Neural cell (in vitro differentiated cells): ENCODE results near the gene CETP. TPM values are rescaled to one million over a fixed set of nuclear protein-coding genes. Genes with fewer than 3 reads are reported as not detected.

Experiments
- H2AFZ ChIP-seq: fragments of 200-600, 300-800 bp; sonication (generic), shearing (Covaris generic); 2 replicates; pipeline ENCODE4 v1.6.0; 2014; ENCODE audit warnings: low read depth, mild to moderate bottlenecking, antibody characterized with exemption, low read length, moderate library complexity
- H3F3A ChIP-seq: fragments of 200-600 bp; shearing (Covaris generic); 2 replicates; pipeline ENCODE4 v1.6.1; 2016; ENCODE audit warnings: mild to moderate bottlenecking, moderate library complexity, mixed read lengths, antibody characterized with exemption, low read length; ENCODE audit not compliant: insufficient read depth, poor library complexity, severe bottlenecking
- H3K27ac ChIP-seq: fragments of 200-600, 300-800 bp; sonication (generic), shearing (Covaris generic); 2 replicates; pipeline ENCODE4 v1.5.1; 2014; ENCODE audit warnings: mild to moderate bottlenecking, low read length, moderate library complexity
- H3K27me3 ChIP-seq: fragments of 300-800, 200-600 bp; sonication (generic), shearing (Covaris generic); 2 replicates; pipeline ENCODE4 v1.6.0; 2014; ENCODE audit warnings: mild to moderate bottlenecking, low read depth, low read length, moderate library complexity; ENCODE audit not compliant: insufficient read depth
- H3K36me3 ChIP-seq: fragments of 300-800, 200-600 bp; sonication (generic), shearing (Covaris generic); 2 replicates; pipeline ENCODE4 v1.5.1; 2014; ENCODE audit warnings: mild to moderate bottlenecking, antibody characterized with exemption, low read length, moderate library complexity; ENCODE audit not compliant: insufficient read depth
- H3K4me2 ChIP-seq: fragments of 300-800, 200-600 bp; sonication (generic), shearing (Covaris generic); 2 replicates; pipeline ENCODE4 v1.6.0; 2014; ENCODE audit warnings: mild to moderate bottlenecking, low read length
- H3K4me3 ChIP-seq: fragments of 300-800, 200-600 bp; sonication (generic), shearing (Covaris generic); 2 replicates; pipeline ENCODE4 v1.5.1; 2014; ENCODE audit warnings: mild to moderate bottlenecking, low read length, moderate library complexity
- H3K79me2 ChIP-seq: fragments of 200-600 bp; shearing (Covaris generic); replicated peaks from 2 replicates; pipeline ENCODE4 v1.6.0; 2014; ENCODE audit warnings: mild to moderate bottlenecking, low read length, moderate library complexity; ENCODE audit not compliant: insufficient read depth
- H3K9ac ChIP-seq: fragments of 300-800, 200-600 bp; sonication (generic), shearing (Covaris generic); 2 replicates; pipeline ENCODE4 v1.6.1; 2016; ENCODE audit warnings: mild to moderate bottlenecking, low read length, mixed read lengths
- H3K9me2 ChIP-seq: fragments of 200-600 bp; shearing (Covaris generic); 2 replicates; pipeline ENCODE4 v1.6.1; 2016; ENCODE audit warnings: mild to moderate bottlenecking, low read length, mixed read lengths; ENCODE audit not compliant: insufficient read depth
- H3K9me3 ChIP-seq: fragments of 200-600, 300-800 bp; sonication (generic), shearing (Covaris generic); 2 replicates; pipeline ENCODE4 v1.6.1; 2016; ENCODE audit warnings: mild to moderate bottlenecking, mixed run types, low read length, moderate library complexity, mixed read lengths
- H4K20me1 ChIP-seq: fragments of 200-600 bp; shearing (Covaris generic); 2 replicates; pipeline ENCODE4 v1.6.1; 2016; ENCODE audit warnings: mild to moderate bottlenecking, mixed run types; ENCODE audit not compliant: insufficient read depth
- EP300 ChIP-seq: fragments of 450-650 bp; conservative IDR thresholded peaks from 2 replicates; pipeline ENCODE4 v1.6.1; 2014; ENCODE audit warnings: antibody characterized with exemption, mild to moderate bottlenecking, moderate library complexity; ENCODE audit not compliant: poor library complexity, severe bottlenecking
- EZH2 ChIP-seq: fragments of 200-600, 300-800 bp; shearing (Covaris generic), sonication (generic); IDR thresholded peaks from 2 replicates; pipeline ENCODE4 v1.6.1; 2014; ENCODE audit warnings: antibody characterized with exemption, low read length, borderline replicate concordance, mild to moderate bottlenecking; ENCODE audit not compliant: insufficient read depth, poor library complexity, severe bottlenecking
- MXI1 ChIP-seq: fragments of 450-650 bp; conservative IDR thresholded peaks from 2 replicates; pipeline ENCODE4 v1.6.1; 2014; ENCODE audit warnings: antibody characterized with exemption, mild to moderate bottlenecking; ENCODE audit not compliant: poor library complexity, severe bottlenecking
- POLR2AphosphoS5 ChIP-seq: IDR thresholded peaks from 2 replicates; pipeline ENCODE4 v1.6.1; 2012
- RAD21 ChIP-seq: fragments of 450-650 bp; conservative IDR thresholded peaks from 2 replicates; pipeline ENCODE4 v1.6.1; 2014; ENCODE audit warnings: antibody characterized with exemption, mild to moderate bottlenecking, moderate library complexity
- SMC3 ChIP-seq: fragments of 450-650 bp; conservative IDR thresholded peaks from 2 replicates; pipeline ENCODE4 v1.6.1; 2014; ENCODE audit warnings: antibody characterized with exemption, mild to moderate bottlenecking, moderate library complexity; ENCODE audit not compliant: poor library complexity
- TAF1 ChIP-seq: IDR thresholded peaks from 2 replicates; pipeline ENCODE4 v1.6.1; 2012; ENCODE audit warnings: low read depth
- polyA plus RNA-seq: library from polyadenylated mRNA; depleted of rRNA; stranded (reverse); fragments of >200 nt; gene quantifications from 2 replicates; pipeline ENCODE4 v1.2.3, GENCODE V29; 2014
- TF ChIP-seq, protein P1 (sequence below): fragments of 450-650 bp; IDR thresholded peaks from 2 replicates; pipeline ENCODE4 v1.5.1; 2014; ENCODE audit warnings: antibody characterized with exemption, mild to moderate bottlenecking, moderate library complexity; ENCODE audit not compliant: poor library complexity, severe bottlenecking
- TF ChIP-seq, protein P2 (sequence below): IDR thresholded peaks from 2 replicates; pipeline ENCODE4 v1.6.1; 2012; ENCODE audit warnings: borderline replicate concordance

CETP gene
- polyA plus RNA-seq, 1 donor from 2014 or later: not detected

DNA sequence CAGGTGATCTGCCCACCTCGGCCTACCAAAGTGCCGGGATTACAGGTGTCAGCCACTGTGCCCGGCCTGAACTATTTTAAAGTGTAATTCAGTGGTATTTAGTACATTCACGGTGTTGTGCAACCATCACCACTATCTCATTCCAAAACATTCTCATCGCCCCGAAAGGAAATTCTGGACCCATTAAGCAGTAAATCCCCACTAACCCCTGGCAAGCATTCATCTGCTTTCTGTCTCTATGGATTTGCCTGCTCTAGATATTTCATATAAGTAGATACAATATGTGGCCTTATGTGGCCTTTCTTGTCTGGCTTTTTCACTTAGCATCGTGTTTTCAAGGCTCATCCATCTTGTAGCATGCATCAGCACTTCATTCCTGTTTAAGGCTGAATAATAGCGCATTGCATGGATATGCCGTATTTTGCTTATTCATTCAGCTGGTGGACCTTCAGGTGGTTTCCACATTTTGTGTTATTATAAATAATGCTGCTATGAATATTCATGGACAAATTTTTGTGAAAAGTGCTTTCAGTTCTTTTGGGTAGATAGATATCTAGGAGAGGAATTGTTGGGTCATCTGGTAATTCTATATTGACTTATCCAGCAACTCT lies 38.2 kb upstream of the CETP start:
- no peak for TF ChIP-seq SMC3
- TF ChIP-seq, protein P1, sequence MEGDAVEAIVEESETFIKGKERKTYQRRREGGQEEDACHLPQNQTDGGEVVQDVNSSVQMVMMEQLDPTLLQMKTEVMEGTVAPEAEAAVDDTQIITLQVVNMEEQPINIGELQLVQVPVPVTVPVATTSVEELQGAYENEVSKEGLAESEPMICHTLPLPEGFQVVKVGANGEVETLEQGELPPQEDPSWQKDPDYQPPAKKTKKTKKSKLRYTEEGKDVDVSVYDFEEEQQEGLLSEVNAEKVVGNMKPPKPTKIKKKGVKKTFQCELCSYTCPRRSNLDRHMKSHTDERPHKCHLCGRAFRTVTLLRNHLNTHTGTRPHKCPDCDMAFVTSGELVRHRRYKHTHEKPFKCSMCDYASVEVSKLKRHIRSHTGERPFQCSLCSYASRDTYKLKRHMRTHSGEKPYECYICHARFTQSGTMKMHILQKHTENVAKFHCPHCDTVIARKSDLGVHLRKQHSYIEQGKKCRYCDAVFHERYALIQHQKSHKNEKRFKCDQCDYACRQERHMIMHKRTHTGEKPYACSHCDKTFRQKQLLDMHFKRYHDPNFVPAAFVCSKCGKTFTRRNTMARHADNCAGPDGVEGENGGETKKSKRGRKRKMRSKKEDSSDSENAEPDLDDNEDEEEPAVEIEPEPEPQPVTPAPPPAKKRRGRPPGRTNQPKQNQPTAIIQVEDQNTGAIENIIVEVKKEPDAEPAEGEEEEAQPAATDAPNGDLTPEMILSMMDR: no peak
- no peak for TF ChIP-seq EP300
- TF ChIP-seq MXI1: no peak
- no peak for TF ChIP-seq POLR2AphosphoS5
- TF ChIP-seq TAF1: no peak
- TF ChIP-seq EZH2: no peak
- TF ChIP-seq RAD21: no peak
- TF ChIP-seq, protein P2, sequence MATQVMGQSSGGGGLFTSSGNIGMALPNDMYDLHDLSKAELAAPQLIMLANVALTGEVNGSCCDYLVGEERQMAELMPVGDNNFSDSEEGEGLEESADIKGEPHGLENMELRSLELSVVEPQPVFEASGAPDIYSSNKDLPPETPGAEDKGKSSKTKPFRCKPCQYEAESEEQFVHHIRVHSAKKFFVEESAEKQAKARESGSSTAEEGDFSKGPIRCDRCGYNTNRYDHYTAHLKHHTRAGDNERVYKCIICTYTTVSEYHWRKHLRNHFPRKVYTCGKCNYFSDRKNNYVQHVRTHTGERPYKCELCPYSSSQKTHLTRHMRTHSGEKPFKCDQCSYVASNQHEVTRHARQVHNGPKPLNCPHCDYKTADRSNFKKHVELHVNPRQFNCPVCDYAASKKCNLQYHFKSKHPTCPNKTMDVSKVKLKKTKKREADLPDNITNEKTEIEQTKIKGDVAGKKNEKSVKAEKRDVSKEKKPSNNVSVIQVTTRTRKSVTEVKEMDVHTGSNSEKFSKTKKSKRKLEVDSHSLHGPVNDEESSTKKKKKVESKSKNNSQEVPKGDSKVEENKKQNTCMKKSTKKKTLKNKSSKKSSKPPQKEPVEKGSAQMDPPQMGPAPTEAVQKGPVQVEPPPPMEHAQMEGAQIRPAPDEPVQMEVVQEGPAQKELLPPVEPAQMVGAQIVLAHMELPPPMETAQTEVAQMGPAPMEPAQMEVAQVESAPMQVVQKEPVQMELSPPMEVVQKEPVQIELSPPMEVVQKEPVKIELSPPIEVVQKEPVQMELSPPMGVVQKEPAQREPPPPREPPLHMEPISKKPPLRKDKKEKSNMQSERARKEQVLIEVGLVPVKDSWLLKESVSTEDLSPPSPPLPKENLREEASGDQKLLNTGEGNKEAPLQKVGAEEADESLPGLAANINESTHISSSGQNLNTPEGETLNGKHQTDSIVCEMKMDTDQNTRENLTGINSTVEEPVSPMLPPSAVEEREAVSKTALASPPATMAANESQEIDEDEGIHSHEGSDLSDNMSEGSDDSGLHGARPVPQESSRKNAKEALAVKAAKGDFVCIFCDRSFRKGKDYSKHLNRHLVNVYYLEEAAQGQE: no peak
- Histone ChIP-seq H3F3A (no peaks in the 10 kb centered on the region), H3K4me3 (no peak overlapping the region), H3K9me2 (no peaks in the 10 kb centered on the region), H4K20me1 (no peaks in the 10 kb centered on the region), H3K9me3 (no peaks in the 10 kb centered on the region), H3K27me3 (no peaks in the 10 kb centered on the region), H3K27ac (no peak overlapping the region), H2AFZ (no peak overlapping the region), H3K4me2 (no peak overlapping the region), H3K79me2 (no peaks in the 10 kb centered on the region), H3K9ac (no peak overlapping the region), H3K36me3 (no peaks in the 10 kb centered on the region)

DNA sequence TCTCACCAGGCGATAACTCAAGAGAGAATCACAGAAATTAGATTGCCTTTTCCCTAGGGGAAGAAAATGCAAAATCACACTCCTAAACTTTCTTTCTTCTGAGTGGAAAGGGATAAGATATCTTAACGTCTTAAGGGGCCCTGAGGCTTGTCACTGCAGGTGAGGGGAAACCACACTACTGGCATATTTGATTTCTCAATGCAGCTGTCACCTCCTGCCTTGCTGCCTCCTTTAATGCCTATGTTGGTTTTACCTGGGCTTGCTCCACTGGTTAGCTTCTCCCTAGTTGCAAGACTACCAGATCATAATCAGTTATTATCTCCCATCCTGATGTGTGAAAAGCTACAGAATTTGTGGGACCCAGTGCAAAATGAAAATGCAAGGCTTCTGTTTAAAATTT lies 34.3 kb upstream of the CETP start:
- H3K9me3 ChIP-seq: no peaks in the 10 kb centered on the region
- H3F3A ChIP-seq: no peaks in the 10 kb centered on the region
- peaks cover 4% of the 10 kb centered on the region for H3K79me2 ChIP-seq
- TF ChIP-seq SMC3 (no peak), TAF1 (no peak), EZH2 (no peak), EP300 (no peak), POLR2AphosphoS5 (no peak), MXI1 (no peak), RAD21 (no peak)
- TF ChIP-seq, protein P1: no peak
- TF ChIP-seq, protein P2: no peak
- no peak overlapping the region for H3K4me3 ChIP-seq
- no peak overlapping the region for H3K4me2 ChIP-seq
- H3K27me3 ChIP-seq: no peaks in the 10 kb centered on the region
- no peak overlapping the region for H3K9ac ChIP-seq
- no peaks in the 10 kb centered on the region for H3K36me3 ChIP-seq
- H3K27ac ChIP-seq: no peak overlapping the region
- no peaks in the 10 kb centered on the region for H4K20me1 ChIP-seq
- H3K9me2 ChIP-seq: no peaks in the 10 kb centered on the region
- no peak overlapping the region for H2AFZ ChIP-seq
